HepG2 (cell line): Measurements from ENCODE around the gene AKNA. TPM values are rescaled to one million over a fixed set of nuclear protein-coding genes. Genes with fewer than 3 reads are reported as not detected.

Source experiments
- ATAC-seq: fragments of 200-7000 bp; cut with Tn5 transposase; 3 replicates; pipeline ENCODE4 v1.9.1; 2020; ENCODE audit warnings: mild to moderate bottlenecking, moderate library complexity
- BruUV-seq: library from RNA; stranded (reverse); fragments of 400-500 nt; replicated peaks from 2 replicates; lab custom pipeline; 2021; lab: Mats Ljungman, UMichigan
- CTCF ChIA-PET: fragments of 300-600 bp; formaldehyde crosslinking; extraction: SDS; loops from one replicate; lab custom pipeline; 2021; ENCODE audit warnings: low total read pairs, inconsistent platforms, low intra/inter-chr PET ratio; lab: Yijun Ruan, JAX
- POLR2A ChIA-PET: fragments of 350-600 bp; sonication (Branson Sonifier 250); formaldehyde crosslinking; loops from one replicate; lab custom pipeline; 2020; ENCODE audit warnings: antibody characterized with exemption, inconsistent platforms; lab: Yijun Ruan, JAX
- DNase-seq: peaks from one replicate; pipeline ENCODE4 v3.0.0-alpha.2; 2015; ENCODE audit warnings: low spot score
- FAIRE-seq: peaks from 3 replicates; lab custom pipeline; 2011; peaks lifted over from hg19 to GRCh38; lab: Jason Lieb, UNC
- H2AFZ ChIP-seq: one replicate; pipeline ENCODE4 v1.6.1; 2011; ENCODE audit warnings: low read length, inconsistent platforms
- H3K27ac ChIP-seq: fragments of 300-600 bp; 3 replicates; pipeline ENCODE4 v1.8.0; 2011; ENCODE audit warnings: mixed run types, mild to moderate bottlenecking, mixed read lengths, low read length, inconsistent platforms; ENCODE audit not compliant: insufficient read depth; ENCODE audit errors: extremely low read length
- H3K27me3 ChIP-seq, 2 experiments: fragments of 200-600 bp in 1 of 2; 2 replicates in 1 of 2; 3 replicates in 1 of 2; pipeline versions ENCODE4 v1.6.0 to v1.8.0; 2011; ENCODE audit warnings: low read length in 2 of 2, mild to moderate bottlenecking in 2 of 2, moderate library complexity in 2 of 2, inconsistent platforms in 1 of 2; ENCODE audit not compliant: insufficient read depth in 2 of 2, control insufficient read depth in 1 of 2
- H3K36me3 ChIP-seq, 2 experiments: fragments of 200-600 bp in 1 of 2; replicated peaks in 1 of 2; 2 replicates in 1 of 2; 3 replicates in 1 of 2; pipeline versions ENCODE4 v1.5.1 to v1.8.0; 2011; ENCODE audit warnings: low read length in 2 of 2, inconsistent platforms in 1 of 2; ENCODE audit not compliant: insufficient read depth in 2 of 2, control insufficient read depth in 1 of 2
- H3K4me1 ChIP-seq: 2 replicates; pipeline ENCODE4 v1.5.1; 2012; ENCODE audit warnings: low read length, inconsistent platforms; ENCODE audit not compliant: insufficient read depth
- H3K4me2 ChIP-seq: 2 replicates; pipeline ENCODE4 v1.6.0; 2011; ENCODE audit warnings: low read depth, low read length, inconsistent platforms
- H3K4me3 ChIP-seq, 3 experiments: fragments of 200-600 bp in 1 of 3; sonication (generic), shearing (Covaris generic) in 1 of 3; replicated peaks in 1 of 3; 2 replicates each; pipeline ENCODE4 v1.5.1; 2011 to 2016; ENCODE audit warnings: low read length in 3 of 3, inconsistent platforms in 2 of 3, low read depth in 2 of 3, mild to moderate bottlenecking in 2 of 3, control low read depth in 1 of 3, mixed read lengths in 1 of 3; ENCODE audit not compliant: insufficient read depth in 1 of 3
- H3K79me2 ChIP-seq: one replicate; pipeline ENCODE4 v1.6.1; 2011; ENCODE audit warnings: low read length, inconsistent platforms; ENCODE audit not compliant: insufficient read depth
- H3K9ac ChIP-seq: 2 replicates; pipeline ENCODE4 v1.6.0; 2011; ENCODE audit warnings: mild to moderate bottlenecking, low read depth, low read length, inconsistent platforms; ENCODE audit not compliant: insufficient read depth
- H3K9me3 ChIP-seq: 2 replicates; pipeline ENCODE4 v1.5.1; 2012; ENCODE audit warnings: mild to moderate bottlenecking, low read length
- H4K20me1 ChIP-seq: 2 replicates; pipeline ENCODE4 v1.6.0; 2011; ENCODE audit warnings: inconsistent platforms, mild to moderate bottlenecking, low read length, moderate library complexity; ENCODE audit not compliant: insufficient read depth
- CAMTA2 ChIP-seq: sonication (generic); formaldehyde crosslinking; IDR thresholded peaks from 2 replicates; pipeline ENCODE4 v1.4.0; 2020; ENCODE audit warnings: mild to moderate bottlenecking, missing genetic modification reagents, borderline replicate concordance
- EP300 ChIP-seq, 3 experiments: sonication (generic) in 1 of 3; formaldehyde crosslinking in 1 of 3; IDR thresholded peaks; 2 replicates each; pipeline versions ENCODE4 v1.5.1 to v1.6.1; 2011 to 2020; ENCODE audit warnings: low read depth in 2 of 3, low read length in 2 of 3, borderline replicate concordance in 1 of 3, improper control_type of control experiment in 1 of 3, mild to moderate bottlenecking in 1 of 3, missing genetic modification reagents in 1 of 3, moderate library complexity in 1 of 3
- HOXA3 ChIP-seq: sonication (generic); formaldehyde crosslinking; IDR thresholded peaks from 2 replicates; pipeline ENCODE4 v1.5.0; 2020; ENCODE audit warnings: missing genetic modification reagents
- IRF2 ChIP-seq: IDR thresholded peaks from 2 replicates; pipeline ENCODE4 v1.6.1; 2018; ENCODE audit warnings: missing genetic modification reagents, missing compliant biosample characterization
- NR1H2 ChIP-seq: sonication (generic); formaldehyde crosslinking; IDR thresholded peaks from 2 replicates; pipeline ENCODE4 v1.8.1; 2022; ENCODE audit warnings: low read depth, missing genetic modification reagents, borderline replicate concordance
- POLR2A ChIP-seq, 2 experiments: IDR thresholded peaks; 2 replicates each; pipeline ENCODE4 v1.6.1; 2011; ENCODE audit warnings: low read depth in 2 of 2, low read length in 2 of 2, mild to moderate bottlenecking in 1 of 2, moderate library complexity in 1 of 2; ENCODE audit not compliant: insufficient read depth in 1 of 2
- ZBTB21 ChIP-seq: sonication (generic); formaldehyde crosslinking; IDR thresholded peaks from 2 replicates; pipeline ENCODE4 v1.4.0; 2020; ENCODE audit warnings: missing genetic modification reagents
- ZC3H13 ChIP-seq: sonication (generic); formaldehyde crosslinking; IDR thresholded peaks from 2 replicates; pipeline ENCODE4 v1.8.1; 2023; ENCODE audit warnings: mild to moderate bottlenecking, missing genetic modification reagents, moderate library complexity
- ZKSCAN5 ChIP-seq: sonication (generic); formaldehyde crosslinking; IDR thresholded peaks from 2 replicates; pipeline ENCODE4 v1.5.1; 2020; ENCODE audit warnings: mild to moderate bottlenecking, missing genetic modification reagents
- ZNF136 ChIP-seq: sonication (generic); formaldehyde crosslinking; IDR thresholded peaks from 2 replicates; pipeline ENCODE4 v1.8.1; 2022; ENCODE audit warnings: low read depth, mild to moderate bottlenecking, moderate library complexity, missing genetic modification reagents
- ZNF235 ChIP-seq: sonication (generic); formaldehyde crosslinking; IDR thresholded peaks from 2 replicates; pipeline ENCODE4 v1.8.1; 2023; ENCODE audit warnings: mild to moderate bottlenecking, missing genetic modification reagents, borderline replicate concordance
- ZNF280B ChIP-seq: sonication (generic); formaldehyde crosslinking; IDR thresholded peaks from 2 replicates; pipeline ENCODE4 v1.5.0; 2020; ENCODE audit warnings: missing genetic modification reagents, mild to moderate bottlenecking, borderline replicate concordance
- ZNF335 ChIP-seq: sonication (generic); formaldehyde crosslinking; IDR thresholded peaks from 2 replicates; pipeline ENCODE4 v1.4.0; 2020; ENCODE audit warnings: missing genetic modification reagents
- ZNF616 ChIP-seq: sonication (generic); formaldehyde crosslinking; IDR thresholded peaks from 2 replicates; pipeline ENCODE4 v1.5.0; 2020; ENCODE audit warnings: low read depth, mild to moderate bottlenecking, missing genetic modification reagents
- ZNF672 ChIP-seq: sonication (generic); formaldehyde crosslinking; IDR thresholded peaks from 2 replicates; pipeline ENCODE4 v1.8.1; 2022; ENCODE audit warnings: missing genetic modification reagents
- ZNF788 ChIP-seq: sonication (generic); formaldehyde crosslinking; IDR thresholded peaks from 2 replicates; pipeline ENCODE4 v1.5.0; 2020; ENCODE audit warnings: mild to moderate bottlenecking, missing genetic modification reagents, borderline replicate concordance
- whole genome bisulfite sequencing: methylation state at CpG from one replicate; pipeline ENCODE4 v1.1.6; 2017; ENCODE audit warnings: low lambda C conversion rate; 5-methylcytosine and 5-hydroxymethylcytosine counted together
- in situ Hi-C: cut with HindIII; loops from 2 replicates; pipeline ENCODE4 v1.10.0; 2017; ENCODE audit warnings: low pct_unique_long_range_greater_than_20kb; ENCODE audit not compliant: extremely low pct_ligation_motif_present
- intact Hi-C: fragments of 100-400 bp; cut with micrococcal nuclease; formaldehyde crosslinking; loops from one replicate; pipeline ENCODE4 v1.10.0; 2022; ENCODE audit not compliant: unreplicated experiment
- polyA plus RNA-seq, 8 experiments: library from polyadenylated mRNA; depleted of rRNA in 3 of 8; stranded (reverse) in 7 of 8; unstranded in 1 of 8; fragments of >200 nt; fragmentation: Illumina TruSeq in 4 of 8; extraction: Trizol in 4 of 8; gene quantifications; 2 replicates each; pipeline versions ENCODE4 v1.2.1 to v1.2.3, GENCODE V29; 2011 to 2016; ENCODE audit warnings: low read depth in 4 of 8, missing spikeins in 1 of 8, mixed read lengths in 1 of 8; ENCODE audit not compliant: insufficient read depth in 1 of 8
- total RNA-seq, 5 experiments: library from RNA; depleted of rRNA; stranded (reverse); fragments of >200 nt; fragmentation: Illumina TruSeq; extraction: Trizol; gene quantifications; 2 replicates each; pipeline ENCODE4 v1.2.3, GENCODE V29; 2016; ENCODE audit warnings: low read depth in 1 of 5
- TF ChIP-seq, protein P1 (sequence below): sonication (generic); formaldehyde crosslinking; IDR thresholded peaks from 2 replicates; pipeline ENCODE4 v1.4.0; 2020; ENCODE audit warnings: mild to moderate bottlenecking, low read depth, missing genetic modification reagents
- TF ChIP-seq, protein P2 (sequence below): sonication (generic); formaldehyde crosslinking; IDR thresholded peaks from 2 replicates; pipeline ENCODE4 v1.5.0; 2020; ENCODE audit warnings: mild to moderate bottlenecking, low read depth, missing genetic modification reagents, borderline replicate concordance
- TF ChIP-seq, protein P3 (sequence below): sonication (generic); formaldehyde crosslinking; IDR thresholded peaks from 2 replicates; pipeline ENCODE4 v1.5.1; 2020; ENCODE audit warnings: missing genetic modification reagents, mild to moderate bottlenecking, borderline replicate concordance

The AKNA gene
- total and polyA plus RNA-seq, 2 of the 13 experiments (the other 11 are each of a cell fraction or from before 2014, with no cell fraction given): 3.0 to 3.1 TPM

GRCh38 chr9:114343471-114344187 is 44.2 kb downstream of the AKNA start:
- ATAC-seq (no peak), DNase-seq (no peak), FAIRE-seq (no peak)
- Histone ChIP-seq H3K4me1 (peaks cover 4% of the 10 kb centered on the region), H4K20me1 (no peaks in the 10 kb centered on the region), H3K27me3 (no peaks in the 10 kb centered on the region), H2AFZ (no peak overlapping the region), H3K79me2 (no peaks in the 10 kb centered on the region), H3K36me3 (peaks cover 10 to 15% of the 10 kb centered on the region in 2 experiments; a peak in 2 of 5 replicates), H3K27ac (no peak overlapping the region), H3K9ac (no peak overlapping the region), H3K4me3 (no peak overlapping the region), H3K4me2 (no peak overlapping the region), H3K9me3 (no peaks in the 10 kb centered on the region)
- ChIA-PET POLR2A (no interaction called here), CTCF (no interaction called here)
- WGBS: 97% methylated on average over 8 of the region's 9 CpGs
- in situ Hi-C loops (no loop called here), intact Hi-C loops (no loop called here)
- no TSS peak for BruUV-seq
- TF ChIP-seq ZNF280B (no peak), POLR2A (IDR thresholded peaks at IDR 0.05; ENCODE audit: insufficient read depth in 1 of 2, low read depth in 2 of 2, low read length in 2 of 2) (no peak), NR1H2 (CRISPR knock-in tag) (no peak), ZC3H13 (CRISPR knock-in tag) (no peak), ZNF136 (CRISPR knock-in tag) (no peak), ZNF788 (CRISPR knock-in tag) (no peak), HOXA3 (CRISPR knock-in tag) (no peak), IRF2 (no peak), ZKSCAN5 (CRISPR knock-in tag) (no peak), ZNF616 (CRISPR knock-in tag) (no peak), EP300 (IDR thresholded peaks at IDR 0.05; ENCODE audit: low read depth in 2 of 2, low read length in 2 of 2) (no peak), EP300 (CRISPR knock-in tag; IDR thresholded peaks at IDR 0.05; ENCODE audit: borderline replicate concordance) (no peak), ZNF335 (CRISPR knock-in tag) (no peak), CAMTA2 (CRISPR knock-in tag) (no peak), ZNF672 (CRISPR knock-in tag) (no peak), ZBTB21 (no peak), ZNF235 (CRISPR knock-in tag) (no peak)
- TF ChIP-seq, protein P1, sequence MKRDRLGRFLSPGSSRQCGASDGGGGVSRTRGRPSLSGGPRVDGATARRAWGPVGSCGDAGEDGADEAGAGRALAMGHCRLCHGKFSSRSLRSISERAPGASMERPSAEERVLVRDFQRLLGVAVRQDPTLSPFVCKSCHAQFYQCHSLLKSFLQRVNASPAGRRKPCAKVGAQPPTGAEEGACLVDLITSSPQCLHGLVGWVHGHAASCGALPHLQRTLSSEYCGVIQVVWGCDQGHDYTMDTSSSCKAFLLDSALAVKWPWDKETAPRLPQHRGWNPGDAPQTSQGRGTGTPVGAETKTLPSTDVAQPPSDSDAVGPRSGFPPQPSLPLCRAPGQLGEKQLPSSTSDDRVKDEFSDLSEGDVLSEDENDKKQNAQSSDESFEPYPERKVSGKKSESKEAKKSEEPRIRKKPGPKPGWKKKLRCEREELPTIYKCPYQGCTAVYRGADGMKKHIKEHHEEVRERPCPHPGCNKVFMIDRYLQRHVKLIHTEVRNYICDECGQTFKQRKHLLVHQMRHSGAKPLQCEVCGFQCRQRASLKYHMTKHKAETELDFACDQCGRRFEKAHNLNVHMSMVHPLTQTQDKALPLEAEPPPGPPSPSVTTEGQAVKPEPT (CRISPR knock-in tag): no peak
- TF ChIP-seq, protein P2, sequence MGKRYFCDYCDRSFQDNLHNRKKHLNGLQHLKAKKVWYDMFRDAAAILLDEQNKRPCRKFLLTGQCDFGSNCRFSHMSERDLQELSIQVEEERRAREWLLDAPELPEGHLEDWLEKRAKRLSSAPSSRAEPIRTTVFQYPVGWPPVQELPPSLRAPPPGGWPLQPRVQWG (CRISPR knock-in tag): no peak
- TF ChIP-seq, protein P3, sequence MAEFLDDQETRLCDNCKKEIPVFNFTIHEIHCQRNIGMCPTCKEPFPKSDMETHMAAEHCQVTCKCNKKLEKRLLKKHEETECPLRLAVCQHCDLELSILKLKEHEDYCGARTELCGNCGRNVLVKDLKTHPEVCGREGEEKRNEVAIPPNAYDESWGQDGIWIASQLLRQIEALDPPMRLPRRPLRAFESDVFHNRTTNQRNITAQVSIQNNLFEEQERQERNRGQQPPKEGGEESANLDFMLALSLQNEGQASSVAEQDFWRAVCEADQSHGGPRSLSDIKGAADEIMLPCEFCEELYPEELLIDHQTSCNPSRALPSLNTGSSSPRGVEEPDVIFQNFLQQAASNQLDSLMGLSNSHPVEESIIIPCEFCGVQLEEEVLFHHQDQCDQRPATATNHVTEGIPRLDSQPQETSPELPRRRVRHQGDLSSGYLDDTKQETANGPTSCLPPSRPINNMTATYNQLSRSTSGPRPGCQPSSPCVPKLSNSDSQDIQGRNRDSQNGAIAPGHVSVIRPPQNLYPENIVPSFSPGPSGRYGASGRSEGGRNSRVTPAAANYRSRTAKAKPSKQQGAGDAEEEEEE (CRISPR knock-in tag): no peak
